ENCODE results near the gene GATA6. TPM values are rescaled to one million over a fixed set of nuclear protein-coding genes. Genes with fewer than 3 reads are reported as not detected.

GATA6 gene
- total RNA-seq, 4 donors from 2014 or later: 2.0 to 5.7 (median 2.9) TPM

DNA sequence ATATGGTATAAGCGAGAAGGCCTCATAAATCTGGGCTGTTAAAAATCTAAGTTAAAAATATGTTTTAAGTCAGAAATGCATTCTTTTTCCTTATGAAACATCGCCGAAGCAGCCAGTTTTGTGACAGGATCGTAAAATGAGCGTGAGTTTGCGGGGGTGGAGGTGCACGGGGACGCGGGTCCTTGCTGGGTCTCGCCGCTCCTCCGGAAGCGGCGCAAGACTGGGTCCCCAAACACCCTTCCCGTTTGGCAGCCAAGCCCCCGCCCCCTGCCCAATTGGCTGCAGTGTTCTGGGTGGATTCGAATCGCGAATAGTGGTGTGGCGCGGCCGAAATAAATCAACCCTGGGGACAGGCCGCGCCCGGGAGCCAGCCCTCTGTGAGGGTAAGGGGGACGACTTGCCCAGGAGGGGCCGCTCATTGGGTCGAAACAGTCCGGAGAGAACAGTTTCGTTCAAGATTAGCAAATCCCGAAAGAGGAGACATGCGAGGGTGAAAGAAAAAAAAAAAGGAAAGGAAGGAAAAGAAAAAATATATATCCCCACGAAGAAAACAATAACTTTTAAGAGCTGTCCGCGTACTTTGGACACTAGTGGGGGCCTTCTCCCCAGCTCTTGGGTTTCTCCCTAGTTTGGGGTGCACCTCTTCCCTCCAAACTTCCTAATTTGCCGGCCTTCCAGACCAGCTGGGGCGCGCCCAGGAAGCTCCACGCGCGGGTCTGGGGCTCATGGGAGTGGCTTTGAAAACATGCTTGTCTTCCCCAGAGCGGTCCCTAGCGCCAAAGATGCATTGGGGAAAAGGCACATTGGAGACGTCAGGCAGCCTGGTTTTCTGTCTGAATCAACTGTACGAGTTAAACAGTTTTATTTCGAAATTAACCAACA, 3.1 kb upstream of the GATA6 start:
- TF ChIP-seq, protein P1, sequence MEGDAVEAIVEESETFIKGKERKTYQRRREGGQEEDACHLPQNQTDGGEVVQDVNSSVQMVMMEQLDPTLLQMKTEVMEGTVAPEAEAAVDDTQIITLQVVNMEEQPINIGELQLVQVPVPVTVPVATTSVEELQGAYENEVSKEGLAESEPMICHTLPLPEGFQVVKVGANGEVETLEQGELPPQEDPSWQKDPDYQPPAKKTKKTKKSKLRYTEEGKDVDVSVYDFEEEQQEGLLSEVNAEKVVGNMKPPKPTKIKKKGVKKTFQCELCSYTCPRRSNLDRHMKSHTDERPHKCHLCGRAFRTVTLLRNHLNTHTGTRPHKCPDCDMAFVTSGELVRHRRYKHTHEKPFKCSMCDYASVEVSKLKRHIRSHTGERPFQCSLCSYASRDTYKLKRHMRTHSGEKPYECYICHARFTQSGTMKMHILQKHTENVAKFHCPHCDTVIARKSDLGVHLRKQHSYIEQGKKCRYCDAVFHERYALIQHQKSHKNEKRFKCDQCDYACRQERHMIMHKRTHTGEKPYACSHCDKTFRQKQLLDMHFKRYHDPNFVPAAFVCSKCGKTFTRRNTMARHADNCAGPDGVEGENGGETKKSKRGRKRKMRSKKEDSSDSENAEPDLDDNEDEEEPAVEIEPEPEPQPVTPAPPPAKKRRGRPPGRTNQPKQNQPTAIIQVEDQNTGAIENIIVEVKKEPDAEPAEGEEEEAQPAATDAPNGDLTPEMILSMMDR (IDR thresholded peaks at IDR 0.05; ENCODE audit: low read depth): no peak

GRCh38 chr18:22167091-22167470, 2.3 kb upstream of the GATA6 start:
- TF ChIP-seq, protein P1 (IDR thresholded peaks at IDR 0.05; ENCODE audit: low read depth): no peak

DNA sequence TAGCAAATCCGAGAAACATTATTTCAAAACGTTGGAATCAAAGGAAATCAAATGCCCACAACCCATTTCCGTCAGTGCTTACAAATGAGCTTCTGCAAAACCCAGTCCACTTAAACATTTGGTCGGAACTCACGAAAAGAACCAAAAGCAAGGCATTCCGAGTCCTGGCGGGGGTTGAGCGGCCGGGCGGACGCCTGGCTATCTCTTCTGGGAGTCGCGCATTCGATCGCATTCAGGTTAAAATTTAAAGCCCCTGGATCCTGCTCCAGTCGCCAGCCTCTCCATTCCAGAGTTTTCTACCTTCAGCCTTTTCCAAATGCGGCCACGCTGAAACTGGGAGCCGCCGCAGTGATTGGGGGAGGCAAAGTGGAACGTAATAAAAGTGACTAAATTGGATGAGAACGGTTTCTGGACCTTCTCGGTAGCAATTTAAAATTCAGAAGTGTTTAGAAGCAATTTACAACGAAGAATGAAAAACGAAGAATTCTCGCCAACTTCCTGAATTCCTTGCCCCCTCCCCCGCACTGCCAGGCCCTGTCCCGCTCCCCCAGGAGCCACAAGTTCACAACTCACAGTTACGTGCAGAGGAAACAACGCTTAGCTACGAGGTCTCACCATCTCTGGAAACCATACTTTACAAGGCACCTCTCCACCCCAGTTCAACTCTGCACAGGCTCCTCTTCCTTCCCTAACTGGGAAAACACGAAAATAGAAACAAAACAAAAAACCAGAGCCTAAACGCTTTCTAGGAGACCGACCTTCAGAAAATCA, 1.7 kb upstream of the GATA6 start:
- TF ChIP-seq, protein P1 (IDR thresholded peaks at IDR 0.05; ENCODE audit: low read depth): no peak

GRCh38 chr18:22168360-22168921, 948 bp upstream of the GATA6 start:
- TF ChIP-seq, protein P1 (IDR thresholded peaks at IDR 0.05; ENCODE audit: low read depth): no peak

GRCh38 chr18:22169889-22170420, 566 bp downstream of the GATA6 start:
- TF ChIP-seq, protein P1 (IDR thresholded peaks at IDR 0.05; ENCODE audit: low read depth): no peak

DNA sequence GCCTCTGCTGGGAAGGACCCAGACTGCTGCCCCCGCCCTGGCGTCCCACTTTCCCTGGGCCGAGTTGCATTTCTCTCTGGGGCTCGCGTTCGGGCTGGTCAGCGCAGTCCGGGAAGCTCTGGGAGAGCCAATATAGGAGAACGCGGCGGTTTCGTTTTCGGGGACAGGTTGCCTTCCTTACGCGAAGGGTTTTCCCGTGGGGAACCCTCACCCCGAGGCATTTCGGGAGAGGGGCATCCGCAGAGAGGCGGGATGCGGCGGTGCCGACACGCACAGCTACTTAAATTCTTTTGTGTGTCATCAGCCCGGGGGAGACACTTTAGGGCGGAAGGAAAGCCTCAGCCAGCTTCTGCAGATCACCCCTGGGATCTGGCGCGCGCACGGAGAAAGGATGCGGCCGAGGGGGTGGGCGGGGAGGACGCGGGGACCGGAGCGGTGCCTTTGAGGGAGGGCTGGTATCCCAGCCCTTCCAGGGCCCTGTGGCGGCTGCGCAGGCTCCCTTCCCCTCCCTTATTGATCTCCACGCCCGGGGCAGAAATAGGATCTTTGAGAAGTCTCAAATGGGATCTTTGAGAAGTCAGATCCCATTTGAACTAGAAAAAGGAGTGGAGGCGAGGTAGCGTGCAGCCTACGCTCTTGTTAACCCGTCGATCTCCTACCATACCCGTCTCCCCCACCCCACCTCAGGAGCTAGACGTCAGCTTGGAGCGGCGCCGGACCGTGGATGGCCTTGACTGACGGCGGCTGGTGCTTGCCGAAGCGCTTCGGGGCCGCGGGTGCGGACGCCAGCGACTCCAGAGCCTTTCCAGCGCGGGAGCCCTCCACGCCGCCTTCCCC, 1.2 kb downstream of the GATA6 start:
- TF ChIP-seq, protein P1 (IDR thresholded peaks at IDR 0.05; ENCODE audit: low read depth): no peak
